ENCODE results near the gene IRF3.

The IRF3 gene

GRCh38 chr19:49613374-49613773, 52.3 kb downstream of the IRF3 start:
- H3K9me2 ChIP-seq (replicated peaks; ENCODE audit: control insufficient read depth, low read length) = no peaks in the 10 kb centered on the region
- no peak overlapping the region for H3K4me3 ChIP-seq (ENCODE audit: low read length)
- H4K20me1 ChIP-seq (ENCODE audit: control insufficient read depth, insufficient read depth, low read depth, low read length) = peaks cover 4% of the 10 kb centered on the region; the same call in 1 of the 2 replicates
- H3K27ac ChIP-seq (ENCODE audit: low read depth, low read length) = no peak overlapping the region
- no peaks in the 10 kb centered on the region for H3K27me3 ChIP-seq (ENCODE audit: control insufficient read depth, low read length)
- no peaks in the 10 kb centered on the region for H3K4me1 ChIP-seq (ENCODE audit: control insufficient read depth, low read length)
- TF ChIP-seq CTCF (IDR thresholded peaks at IDR 0.05; ENCODE audit: low read depth, low read length, poor library complexity, severe bottlenecking) (no peak), EZH2phosphoT487 (IDR thresholded peaks at IDR 0.05; ENCODE audit: borderline replicate concordance, low read length) (no peak)
- no peak overlapping the region for H3K4me2 ChIP-seq (ENCODE audit: low read length)
- H3F3A ChIP-seq (ENCODE audit: control insufficient read depth, insufficient read depth) = 0 out of 2 replicates have a peak, but pooled peaks cover 5% of the 10 kb centered on the region
- H3K79me2 ChIP-seq (ENCODE audit: control insufficient read depth, low read length) = peaks cover 40% of the 10 kb centered on the region
- no peaks in the 10 kb centered on the region for H3K9me3 ChIP-seq (ENCODE audit: control insufficient read depth, insufficient read depth, low read length)
- H3K36me3 ChIP-seq (ENCODE audit: control insufficient read depth, low read length) = peaks cover 62% of the 10 kb centered on the region

All from DOHH2 (cell line).